Cortex of kidney (tissue), 1 donor: ENCODE results near the gene CDH15.

Source experiments
- DNase-seq: peaks from one replicate; lab custom pipeline; 2025; lab: John Stamatoyannopoulos, UW

The CDH15 gene, protein sequence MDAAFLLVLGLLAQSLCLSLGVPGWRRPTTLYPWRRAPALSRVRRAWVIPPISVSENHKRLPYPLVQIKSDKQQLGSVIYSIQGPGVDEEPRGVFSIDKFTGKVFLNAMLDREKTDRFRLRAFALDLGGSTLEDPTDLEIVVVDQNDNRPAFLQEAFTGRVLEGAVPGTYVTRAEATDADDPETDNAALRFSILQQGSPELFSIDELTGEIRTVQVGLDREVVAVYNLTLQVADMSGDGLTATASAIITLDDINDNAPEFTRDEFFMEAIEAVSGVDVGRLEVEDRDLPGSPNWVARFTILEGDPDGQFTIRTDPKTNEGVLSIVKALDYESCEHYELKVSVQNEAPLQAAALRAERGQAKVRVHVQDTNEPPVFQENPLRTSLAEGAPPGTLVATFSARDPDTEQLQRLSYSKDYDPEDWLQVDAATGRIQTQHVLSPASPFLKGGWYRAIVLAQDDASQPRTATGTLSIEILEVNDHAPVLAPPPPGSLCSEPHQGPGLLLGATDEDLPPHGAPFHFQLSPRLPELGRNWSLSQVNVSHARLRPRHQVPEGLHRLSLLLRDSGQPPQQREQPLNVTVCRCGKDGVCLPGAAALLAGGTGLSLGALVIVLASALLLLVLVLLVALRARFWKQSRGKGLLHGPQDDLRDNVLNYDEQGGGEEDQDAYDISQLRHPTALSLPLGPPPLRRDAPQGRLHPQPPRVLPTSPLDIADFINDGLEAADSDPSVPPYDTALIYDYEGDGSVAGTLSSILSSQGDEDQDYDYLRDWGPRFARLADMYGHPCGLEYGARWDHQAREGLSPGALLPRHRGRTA

DNA sequence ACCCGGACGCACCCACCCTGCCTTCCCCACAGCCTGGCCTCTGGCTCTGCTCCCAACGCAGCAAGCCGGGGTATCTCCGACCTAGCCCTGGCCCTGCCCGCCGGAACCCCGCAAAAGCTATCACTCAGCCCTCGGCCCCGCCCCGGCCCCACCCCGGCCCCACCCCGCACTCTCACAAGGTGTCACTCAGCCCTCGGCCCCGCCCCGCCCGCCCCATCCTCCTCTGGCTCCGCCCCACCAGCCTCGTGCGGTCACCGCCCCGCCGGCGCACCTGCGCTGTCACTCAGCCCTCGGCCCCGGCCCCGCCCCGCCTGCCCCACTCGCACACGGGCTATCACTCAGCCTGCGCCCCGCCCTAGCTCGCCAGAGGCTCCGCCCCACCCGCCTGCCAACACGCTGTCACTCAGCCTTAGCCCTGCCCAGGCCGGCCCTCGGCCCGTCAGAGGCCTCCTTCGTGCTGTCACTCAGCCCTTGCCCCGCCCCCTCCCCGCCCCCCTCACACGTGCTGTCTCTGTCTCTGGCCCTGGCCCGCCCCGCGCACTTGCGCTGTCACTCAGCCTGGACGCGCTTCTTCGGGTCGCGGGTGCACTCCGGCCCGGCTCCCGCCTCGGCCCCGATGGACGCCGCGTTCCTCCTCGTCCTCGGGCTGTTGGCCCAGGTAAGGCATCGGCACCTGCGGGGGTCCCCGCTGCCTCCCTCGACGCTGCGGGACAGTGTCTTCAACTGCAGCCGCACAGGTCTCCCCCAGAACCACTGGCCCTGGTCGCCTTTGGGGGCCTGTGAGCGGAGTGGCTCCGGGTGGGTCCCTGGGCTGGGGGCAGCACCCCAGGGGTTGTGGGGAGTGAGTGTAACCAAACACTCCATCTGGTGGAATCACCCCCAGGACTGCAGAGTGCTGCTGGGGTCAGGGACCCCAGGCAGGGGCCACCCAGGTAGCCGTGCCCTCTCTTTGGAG, at the start of gene CDH15:
Gene CDH15, plus strand, starts transcription at position 533 of the 955 bp plus-strand sequence. Its CDS starts 84 bp downstream, at position 617.
- DNase-seq: no peak

DNA sequence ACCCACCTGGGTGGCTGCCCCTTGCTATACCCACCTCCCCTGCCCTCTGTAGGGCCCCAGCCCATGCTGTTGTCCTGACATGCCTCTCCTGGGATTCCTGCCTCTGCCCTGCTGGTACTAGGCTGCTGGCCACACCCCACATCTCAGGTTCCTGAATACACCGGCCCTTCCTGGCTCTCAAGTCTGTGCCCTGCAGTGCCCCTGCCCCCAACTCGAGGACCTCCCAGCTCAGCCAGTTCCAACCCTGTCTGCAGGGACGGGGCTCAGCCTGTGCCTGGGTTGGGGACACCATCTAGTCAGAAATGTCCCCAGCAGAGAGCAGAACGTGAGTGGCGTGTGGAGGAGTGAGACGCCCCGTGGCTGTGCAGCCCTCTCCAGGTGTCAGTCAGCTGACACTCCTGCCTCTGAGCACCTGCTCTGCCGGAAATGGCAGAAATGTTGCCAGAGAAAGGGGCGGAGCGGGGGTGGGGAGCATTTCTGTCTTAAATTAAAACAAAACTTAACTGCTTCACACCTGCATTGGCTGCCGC, 49.2 kb upstream of the CDH15 start:
- DNase-seq: no peak

DNA sequence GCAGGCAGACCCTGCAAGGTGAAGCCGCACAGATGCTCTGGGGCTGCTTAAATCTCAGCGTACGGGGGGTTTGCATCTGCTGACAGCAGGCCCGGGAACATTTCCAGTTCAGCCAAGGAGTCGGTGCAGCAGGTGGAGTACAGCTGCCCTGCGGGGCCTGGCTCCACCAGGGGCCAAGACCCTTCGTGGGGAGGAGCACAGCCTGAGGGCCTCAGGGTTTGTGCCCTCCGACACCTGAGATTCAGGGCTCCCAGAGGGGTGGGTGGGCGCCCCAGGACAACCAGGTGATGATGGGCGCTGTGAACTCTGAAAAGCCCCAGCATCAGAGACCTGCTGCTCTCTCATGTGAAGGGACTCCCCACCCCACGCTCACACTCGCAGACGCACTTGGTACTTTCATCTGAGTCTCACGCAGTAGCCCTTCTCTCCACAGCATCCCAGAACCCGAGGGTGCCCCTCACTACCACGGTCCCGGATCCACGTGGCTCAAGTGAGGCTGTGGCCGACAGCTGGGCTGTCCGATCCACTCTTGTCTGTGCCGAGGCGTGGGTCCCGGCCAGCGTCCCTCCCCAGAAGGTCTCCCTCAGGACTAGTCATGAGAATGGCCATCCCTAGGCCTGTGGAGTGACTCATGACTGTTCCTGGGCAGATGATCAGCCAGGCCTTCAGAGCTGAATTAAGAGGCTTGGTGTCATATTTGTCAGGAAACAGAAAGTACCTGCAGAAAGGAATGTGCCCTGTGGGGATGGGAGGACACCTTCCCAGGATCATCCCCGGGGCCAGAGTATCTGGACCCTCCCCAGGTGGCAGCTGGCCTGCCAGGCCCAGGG, 48.3 kb upstream of the CDH15 start:
- no peak for DNase-seq

DNA sequence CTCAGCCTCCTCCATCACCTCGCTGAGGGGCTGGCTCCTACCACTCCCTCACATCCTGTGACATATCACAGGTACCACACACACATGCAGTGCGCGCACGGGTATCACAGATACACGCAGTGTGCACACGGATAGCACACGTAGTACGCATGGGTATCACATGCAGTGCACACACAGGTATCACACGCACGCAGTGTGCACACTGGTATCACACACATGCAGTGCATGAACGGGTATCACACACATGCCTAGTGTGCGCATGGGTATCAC, 47.8 kb upstream of the CDH15 start:
- DNase-seq: no peak

DNA sequence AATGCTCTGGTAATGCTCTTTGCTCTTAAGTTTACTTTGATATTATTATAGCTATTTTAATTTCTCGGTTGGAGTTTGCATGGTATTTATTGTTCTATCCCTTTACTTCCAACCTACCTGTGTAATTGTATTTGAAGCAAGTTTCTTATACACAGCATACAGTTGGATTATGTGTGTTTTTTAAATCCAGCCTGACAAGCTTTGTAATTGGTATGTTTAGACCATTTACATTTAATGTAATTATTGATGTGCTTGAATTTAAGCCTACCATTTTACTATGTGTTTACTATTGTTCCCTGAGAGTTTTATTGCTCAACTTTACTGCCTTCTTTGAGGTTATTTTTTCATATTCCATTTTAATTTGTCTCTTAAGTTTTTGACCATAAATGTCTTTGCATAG, 42.2 kb upstream of the CDH15 start:
- no peak for DNase-seq

DNA sequence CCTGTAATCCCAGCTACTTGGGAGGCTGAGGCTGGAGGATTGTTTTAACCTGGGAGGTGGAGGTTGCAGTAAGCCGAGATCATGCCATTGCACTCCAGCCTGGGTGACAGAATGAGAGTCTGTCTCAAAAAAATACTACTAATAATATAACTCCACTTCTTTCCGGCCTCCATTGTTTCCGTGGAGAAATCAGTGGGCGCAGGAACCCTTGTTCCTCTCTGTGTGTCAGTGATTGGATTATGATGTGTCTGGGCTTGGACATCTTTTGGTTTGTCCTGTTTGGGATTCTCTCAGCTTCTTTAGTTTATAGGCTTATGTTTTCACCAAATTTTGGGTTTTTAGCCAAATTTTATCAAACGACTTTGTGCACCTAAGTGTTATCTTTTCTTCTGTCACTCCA, 41.1 kb upstream of the CDH15 start:
- no peak for DNase-seq

DNA sequence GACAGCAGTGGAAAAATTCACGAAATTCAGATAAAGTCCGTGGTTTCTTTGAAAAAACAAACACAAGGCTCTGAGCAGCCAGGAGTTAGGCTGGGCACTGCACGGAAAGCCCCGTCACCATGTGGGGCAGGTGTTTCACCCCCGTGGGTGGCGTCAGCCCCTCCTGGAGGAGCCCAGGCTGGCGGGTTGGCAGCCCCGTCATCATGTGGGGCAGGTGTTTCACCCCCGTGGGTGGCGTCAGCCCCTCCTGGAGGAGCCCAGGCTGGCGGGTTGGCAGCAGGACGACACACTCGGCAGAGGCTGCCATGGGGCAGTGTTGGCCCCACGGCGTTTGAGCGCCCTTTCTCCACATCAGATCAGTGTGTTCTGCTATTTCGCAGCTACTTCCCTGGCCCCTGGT, 39.8 kb upstream of the CDH15 start:
- no peak for DNase-seq

DNA sequence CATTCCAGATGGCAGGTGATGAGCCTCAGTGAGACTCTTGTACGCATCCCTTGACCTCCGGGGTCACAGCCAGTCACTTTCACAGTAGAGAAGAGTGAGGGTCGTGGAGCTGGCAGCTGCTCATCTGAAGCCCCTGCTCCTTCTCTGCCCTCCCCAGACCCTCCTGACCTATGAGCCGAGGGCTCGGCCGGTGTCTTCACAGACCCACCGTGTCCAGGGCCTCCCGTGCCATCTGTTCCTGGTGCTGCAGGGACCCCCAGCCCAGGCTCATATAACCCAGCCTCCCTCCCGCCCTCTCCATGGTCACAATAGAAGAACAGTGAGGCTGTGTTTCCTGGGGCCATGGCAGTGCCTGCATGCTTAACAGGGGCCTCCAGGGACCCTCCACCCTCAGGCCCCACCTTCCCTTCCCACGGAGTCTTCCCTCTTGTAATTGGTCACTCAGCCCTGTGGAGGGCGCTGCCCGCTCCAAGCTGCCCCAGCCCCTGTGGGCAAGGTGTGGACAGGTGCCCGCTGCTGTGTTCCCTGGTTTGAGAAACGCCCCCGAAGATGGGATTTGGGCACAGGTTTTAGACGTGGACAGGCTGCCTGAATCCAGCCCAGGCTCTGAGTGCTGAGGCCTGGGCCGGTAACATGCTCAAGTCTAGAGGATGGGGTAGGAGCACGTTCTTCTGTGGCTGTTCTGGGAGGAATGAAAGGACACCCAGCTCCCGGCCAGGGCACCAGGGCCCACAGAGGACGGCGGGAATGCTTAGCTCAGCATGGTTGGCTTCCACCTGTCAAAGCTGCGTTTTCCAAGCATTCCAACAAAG, 39.1 kb upstream of the CDH15 start:
- DNase-seq: no peak

DNA sequence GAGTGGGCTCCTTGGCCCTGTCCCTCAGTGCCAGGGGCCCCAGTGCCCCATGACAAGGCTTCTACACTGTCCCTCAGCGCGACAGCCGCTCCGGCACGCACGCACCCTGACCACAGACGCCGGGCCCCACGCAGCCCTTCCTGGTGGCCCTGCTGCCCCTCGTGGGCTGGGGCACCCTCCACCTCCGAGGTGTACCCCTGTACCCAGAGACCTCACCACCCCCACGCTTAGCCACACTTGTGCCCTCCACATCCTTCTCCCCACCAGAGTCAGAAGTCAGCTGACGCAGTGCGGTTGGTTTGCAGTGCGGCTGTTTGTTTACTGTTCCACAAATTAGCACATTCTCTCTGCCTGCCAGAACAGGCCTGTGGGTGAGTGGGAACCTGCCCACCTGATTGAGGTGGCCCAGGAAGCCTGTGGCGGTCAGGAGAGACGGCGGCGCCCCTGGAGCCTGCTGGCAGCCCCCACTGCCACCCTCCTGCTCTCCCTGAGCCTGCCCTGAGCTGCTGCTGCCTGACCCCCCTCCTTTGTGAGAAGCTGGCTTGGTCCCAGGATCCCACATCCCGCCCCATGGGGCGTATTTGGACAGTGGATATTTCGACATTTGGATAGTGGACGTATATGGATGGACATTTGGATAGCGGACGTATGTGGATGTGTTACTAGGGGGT, 38.0 kb upstream of the CDH15 start:
- DNase-seq: no peak

DNA sequence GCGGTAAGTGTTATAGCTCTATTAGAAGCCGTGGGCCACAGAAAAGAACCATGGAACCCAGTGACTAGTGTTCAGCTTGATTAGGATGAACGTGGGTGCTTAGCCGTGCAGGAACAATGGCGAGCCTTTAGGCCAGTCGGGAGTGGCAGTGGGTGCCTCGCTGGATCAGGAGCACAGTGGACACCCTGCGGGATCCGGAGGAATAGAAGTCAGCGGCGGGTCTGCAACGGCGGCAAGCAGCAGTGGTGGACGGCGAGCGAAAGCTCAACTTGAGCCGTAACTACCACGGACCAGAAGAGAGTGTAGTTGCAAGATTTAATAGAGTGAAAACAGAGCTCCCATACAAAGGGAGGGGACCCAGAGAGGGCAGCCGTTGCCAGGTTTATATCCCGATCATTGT, 37.3 kb upstream of the CDH15 start:
- no peak for DNase-seq

DNA sequence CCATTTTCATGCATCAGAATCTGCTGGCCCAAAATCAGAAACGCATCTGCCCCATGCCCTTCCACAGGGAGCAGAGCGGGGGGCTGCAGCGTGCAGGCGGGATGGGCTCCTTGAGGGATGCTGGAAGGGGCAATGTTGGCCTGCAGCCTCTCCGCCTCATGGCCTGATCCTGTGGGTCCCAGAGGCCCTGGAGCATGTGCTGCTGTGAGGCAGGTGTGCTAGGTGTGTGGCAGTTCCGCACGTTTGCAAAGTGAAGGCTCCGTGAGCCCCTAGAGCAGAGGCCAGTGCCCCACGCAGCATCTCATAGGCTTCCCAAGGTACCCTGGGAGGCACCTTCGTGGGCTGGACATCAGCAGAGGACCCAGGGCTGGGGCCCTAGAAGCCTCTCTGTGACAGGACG, 36.4 kb upstream of the CDH15 start:
- DNase-seq: no peak

DNA sequence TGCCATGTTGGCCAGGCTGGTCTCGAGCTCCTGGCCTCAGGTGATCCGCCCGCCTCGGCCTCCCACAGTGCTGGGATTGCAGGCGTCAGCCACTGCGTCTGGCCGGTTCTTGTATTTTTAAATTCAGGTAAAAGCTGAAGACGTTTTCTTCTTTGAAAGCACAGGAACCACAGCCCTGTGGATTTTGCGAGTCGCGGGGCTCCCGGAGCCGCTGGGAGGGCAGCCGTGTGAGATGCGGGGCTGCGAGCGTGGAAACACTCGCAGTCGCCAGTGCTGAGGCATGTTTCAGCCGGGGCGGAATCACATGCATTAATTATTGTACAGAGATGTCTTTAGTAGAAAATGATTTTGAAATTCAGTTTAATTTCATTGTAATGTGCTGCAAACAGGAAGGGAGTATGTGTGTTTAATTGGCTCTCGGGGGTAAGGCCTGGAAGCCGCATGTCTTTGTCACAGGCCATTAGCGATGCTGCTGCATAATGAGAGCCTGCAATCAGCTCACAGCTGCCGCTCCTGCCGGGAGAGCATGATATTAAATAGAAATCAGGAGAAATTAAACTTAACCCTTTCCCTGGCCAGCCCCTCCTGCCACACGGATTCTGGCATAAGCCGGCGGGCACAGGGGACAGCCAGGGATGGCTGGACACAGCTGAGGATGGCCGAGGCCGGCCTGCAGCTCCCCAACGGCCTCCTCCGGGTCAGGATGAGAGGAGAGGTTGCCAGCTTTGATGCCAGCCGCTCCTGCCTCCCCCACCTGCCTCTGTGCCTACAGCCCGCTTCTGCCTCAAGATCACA, 35.4 kb upstream of the CDH15 start:
- no peak for DNase-seq

DNA sequence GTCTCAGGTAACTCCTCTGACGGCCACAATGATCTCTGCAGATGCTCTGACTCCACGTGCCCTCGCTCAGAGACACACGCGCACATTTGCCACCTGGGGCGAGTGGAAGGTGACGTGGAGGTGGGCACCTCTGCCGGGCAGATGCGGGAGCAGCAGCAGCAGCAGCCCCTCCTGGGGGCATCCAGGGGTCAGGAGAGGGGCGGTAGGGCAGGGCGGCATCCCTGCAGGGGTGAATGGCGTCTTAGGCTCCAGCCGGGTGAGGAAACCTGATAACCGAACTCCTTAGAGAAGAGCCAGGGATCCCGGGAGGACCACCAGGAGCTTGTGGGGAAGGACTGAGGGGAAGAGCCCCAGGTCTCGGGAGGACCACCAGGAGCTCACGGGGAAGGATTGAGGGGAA, 34.6 kb upstream of the CDH15 start:
- DNase-seq: no peak

DNA sequence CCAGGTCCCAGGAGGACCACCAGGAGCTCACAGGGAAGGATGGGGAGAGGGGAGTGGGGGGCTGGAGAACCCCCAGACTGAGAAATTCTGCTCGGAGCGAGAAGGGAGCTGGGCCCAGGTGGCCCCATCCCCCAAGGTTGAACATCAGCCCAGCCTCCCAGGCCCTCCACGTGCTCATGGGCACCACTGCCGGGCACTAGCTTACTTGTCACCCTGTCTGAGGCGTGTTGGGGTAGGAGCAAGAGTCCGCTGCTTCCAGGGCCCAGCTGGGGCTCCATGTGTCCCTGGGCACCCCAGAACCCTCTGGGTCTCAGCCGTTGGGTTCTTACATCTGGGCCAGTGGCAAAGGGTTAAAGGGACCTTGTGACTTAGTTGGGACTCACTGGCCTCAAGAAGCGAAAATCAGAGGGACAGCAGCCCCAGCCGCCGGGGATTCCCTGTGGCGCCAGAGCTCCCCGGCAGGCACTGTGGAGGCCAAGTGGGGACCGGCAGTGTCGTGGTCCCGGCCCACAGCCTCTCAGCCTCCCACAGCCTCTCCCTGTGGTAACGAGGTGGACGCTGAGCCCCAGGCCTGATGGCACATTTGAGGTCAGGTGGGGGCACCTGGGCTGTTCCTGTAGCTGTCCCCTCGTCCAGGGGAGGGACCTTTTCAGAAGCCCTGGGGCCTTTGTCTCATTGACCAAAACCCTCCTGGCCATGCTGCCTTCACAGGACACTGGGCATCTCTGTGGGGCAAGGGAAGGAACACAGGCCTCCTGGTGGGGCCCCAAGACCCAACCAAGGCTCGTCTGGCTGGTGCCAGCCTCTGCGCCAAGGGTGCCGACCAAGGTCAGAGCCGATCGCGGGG, 33.7 kb upstream of the CDH15 start:
- no peak for DNase-seq

DNA sequence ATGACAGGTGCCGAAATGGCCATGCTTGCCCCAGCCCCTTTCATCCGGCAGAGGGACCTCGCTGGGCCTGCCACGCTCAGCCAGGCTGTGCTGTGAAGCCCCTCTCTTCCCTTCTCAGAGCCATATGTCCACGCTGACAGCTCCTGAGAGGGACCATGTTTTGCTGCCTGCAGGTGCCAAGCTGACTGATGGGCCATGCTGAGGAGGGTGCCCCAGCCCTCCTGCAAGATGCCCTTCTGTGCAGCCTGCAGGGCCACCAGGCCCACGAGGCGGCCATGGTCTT, 33.1 kb upstream of the CDH15 start:
- no peak for DNase-seq

DNA sequence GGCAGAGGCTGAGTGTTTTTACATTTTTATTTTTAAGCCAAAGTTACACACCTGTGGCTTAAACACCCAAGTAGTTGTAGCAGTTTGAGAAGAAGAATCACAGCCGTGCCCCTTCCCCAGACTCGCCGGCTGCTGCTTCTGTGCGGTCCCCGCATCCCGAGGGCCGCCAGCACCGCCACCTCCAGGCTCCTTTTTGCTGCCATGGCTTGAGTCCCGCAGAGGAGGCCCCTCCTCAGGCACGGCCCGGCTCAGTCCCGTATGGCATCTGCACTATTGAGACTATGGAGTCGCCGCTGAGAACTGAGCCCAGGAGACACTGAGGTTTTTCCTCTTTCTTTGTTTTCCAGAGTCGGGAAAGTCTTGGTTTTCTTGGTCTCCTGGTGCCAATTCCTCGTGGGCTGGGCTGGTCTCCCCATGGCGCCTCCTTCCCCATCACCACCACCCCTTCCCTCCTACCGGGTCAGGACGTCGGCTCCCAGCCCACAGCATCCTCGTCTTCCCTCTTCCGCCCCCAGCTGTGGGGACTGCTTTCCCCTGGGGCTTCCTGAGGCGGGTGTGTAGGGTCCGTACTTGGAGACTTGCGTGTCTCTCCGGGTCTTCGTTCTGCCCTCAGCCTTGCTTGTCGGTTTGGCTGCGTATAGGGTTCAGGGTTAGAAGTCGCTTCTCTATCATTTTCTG, 32.6 kb upstream of the CDH15 start:
- DNase-seq: no peak

DNA sequence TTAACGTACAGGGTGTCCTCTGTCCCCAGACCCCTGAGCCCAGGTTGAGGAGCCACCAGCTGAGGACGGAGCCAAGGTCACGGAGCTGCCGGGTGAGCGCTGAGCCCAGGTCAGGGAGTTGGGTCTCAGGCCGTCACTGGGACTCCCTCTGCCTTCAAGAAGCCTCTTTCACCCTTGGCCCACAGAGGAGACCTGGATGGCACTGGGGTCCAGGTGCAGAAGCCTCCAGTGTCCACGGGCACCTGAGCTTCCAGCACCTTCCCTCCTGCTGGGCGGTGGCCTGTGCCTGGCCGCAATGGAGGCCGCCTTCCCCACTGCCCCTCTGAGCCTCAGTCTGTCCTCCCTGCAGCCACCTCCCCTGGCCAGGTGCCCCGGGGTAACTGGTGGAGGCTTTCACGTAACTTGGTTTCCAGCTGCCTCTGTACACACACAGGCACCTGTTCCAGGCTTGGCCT, 31.6 kb upstream of the CDH15 start:
- DNase-seq: no peak

DNA sequence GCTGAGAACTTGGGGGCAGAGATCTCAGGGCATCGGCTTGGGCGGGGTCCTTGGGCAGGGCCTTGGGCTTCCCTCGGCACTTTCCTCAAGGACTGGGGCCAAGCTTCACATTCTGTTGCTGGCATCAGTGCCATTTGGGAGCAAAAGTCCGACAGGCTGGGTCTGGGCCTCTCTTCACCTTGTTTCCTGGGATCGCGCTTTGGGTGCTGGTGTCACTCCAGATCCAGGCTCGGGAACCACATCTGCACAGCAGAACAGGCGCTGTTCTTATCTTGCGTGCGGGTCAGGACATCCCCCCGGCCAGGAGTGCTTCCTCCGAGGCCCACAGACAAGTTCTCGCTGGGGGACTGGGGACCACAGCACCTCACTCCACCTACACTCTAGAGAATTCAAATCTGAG, 31.1 kb upstream of the CDH15 start:
- no peak for DNase-seq
